CD14-positive monocyte (primary cell): ENCODE measurements around the gene LIMCH1. TPM values are rescaled to one million over a fixed set of nuclear protein-coding genes. Genes with fewer than 3 reads are reported as not detected.

Source experiments
- DNase-seq, 3 donors: peaks; one replicate each; pipeline ENCODE4 v3.0.0-alpha.2; 2011 to 2022
- H2AFZ ChIP-seq: 2 replicates; pipeline ENCODE4 v1.6.0; 2012; ENCODE audit warnings: mild to moderate bottlenecking, low read depth, low read length, inconsistent platforms; ENCODE audit not compliant: insufficient read depth, poor library complexity, severe bottlenecking
- H3K27ac ChIP-seq, 2 donors: 1 replicate in 1 of 2; 2 replicates in 1 of 2; pipeline ENCODE4 v1.5.1; 2012 to 2013; ENCODE audit warnings: low read length in 2 of 2, control low read depth in 1 of 2, inconsistent platforms in 1 of 2, low read depth in 1 of 2, mild to moderate bottlenecking in 1 of 2
- H3K27me3 ChIP-seq, 2 donors: one replicate each; pipeline versions ENCODE4 v1.6.0 to v1.6.1; 2011 to 2013; ENCODE audit warnings: low read length in 2 of 2; ENCODE audit not compliant: control insufficient read depth in 2 of 2, insufficient read depth in 2 of 2
- H3K36me3 ChIP-seq, 2 donors: replicated peaks in 1 of 2; 1 replicate in 1 of 2; 2 replicates in 1 of 2; pipeline versions ENCODE4 v1.5.1 to v1.6.1; 2012 to 2013; ENCODE audit warnings: low read length in 2 of 2, control low read depth in 1 of 2, inconsistent platforms in 1 of 2, mild to moderate bottlenecking in 1 of 2; ENCODE audit not compliant: insufficient read depth in 2 of 2, control insufficient read depth in 1 of 2
- H3K4me1 ChIP-seq, 2 donors: 1 replicate in 1 of 2; 2 replicates in 1 of 2; pipeline versions ENCODE4 v1.5.1 to v1.6.1; 2012 to 2013; ENCODE audit warnings: low read length in 2 of 2, control low read depth in 1 of 2, inconsistent platforms in 1 of 2, mild to moderate bottlenecking in 1 of 2, moderate library complexity in 1 of 2; ENCODE audit not compliant: insufficient read depth in 2 of 2, control insufficient read depth in 1 of 2
- H3K4me2 ChIP-seq: replicated peaks from 2 replicates; pipeline ENCODE3; 2012; ENCODE audit warnings: low read length, moderate library complexity, mild to moderate bottlenecking; ENCODE audit not compliant: poor library complexity, severe bottlenecking; ENCODE audit errors: extremely low read depth
- H3K4me3 ChIP-seq, 3 experiments: fragments of 200-600 bp in 1 of 3; sonication (generic) in 1 of 3; replicated peaks in 1 of 3; 1 replicate in 2 of 3; 2 replicates in 1 of 3; pipeline ENCODE4 v1.5.1; 2011 to 2013; ENCODE audit warnings: low read length in 3 of 3, mild to moderate bottlenecking in 3 of 3, control low read depth in 2 of 3, low read depth in 2 of 3, inconsistent platforms in 1 of 3, moderate library complexity in 1 of 3
- H3K79me2 ChIP-seq: 2 replicates; pipeline ENCODE4 v1.6.0; 2012; ENCODE audit warnings: mild to moderate bottlenecking, control low read depth, inconsistent platforms, low read length, moderate library complexity; ENCODE audit not compliant: insufficient read depth
- H3K9ac ChIP-seq: 2 replicates; pipeline ENCODE4 v1.6.0; 2017; ENCODE audit warnings: low read length, mild to moderate bottlenecking; ENCODE audit not compliant: insufficient read depth, poor library complexity, severe bottlenecking
- H3K9me3 ChIP-seq, 2 donors: replicated peaks in 1 of 2; 1 replicate in 1 of 2; 2 replicates in 1 of 2; pipeline versions ENCODE4 v1.5.1 to v1.6.1; 2012 to 2013; ENCODE audit warnings: low read length in 2 of 2, control low read depth in 1 of 2; ENCODE audit not compliant: control insufficient read depth in 1 of 2, insufficient read depth in 1 of 2
- H4K20me1 ChIP-seq: 2 replicates; pipeline ENCODE4 v1.6.0; 2012; ENCODE audit warnings: mild to moderate bottlenecking, low read length, control low read depth, moderate library complexity; ENCODE audit not compliant: insufficient read depth
- H3K27ac Mint-ChIP-seq, 7 donors: one replicate each; pipeline ENCODE4 v1.8.0; 2020; ENCODE audit warnings: mild to moderate bottlenecking in 7 of 7, mixed read lengths in 7 of 7, moderate library complexity in 6 of 7, inconsistent platforms in 2 of 7
- H3K27me3 Mint-ChIP-seq, 3 donors: one replicate each; pipeline ENCODE4 v1.8.0; 2021 to 2022; ENCODE audit warnings: low read depth in 3 of 3, mild to moderate bottlenecking in 3 of 3, mixed read lengths in 3 of 3, moderate library complexity in 3 of 3, inconsistent platforms in 1 of 3
- H3K36me3 Mint-ChIP-seq, 2 donors: one replicate each; pipeline ENCODE4 v1.8.0; 2020; ENCODE audit warnings: mixed read lengths in 2 of 2, inconsistent platforms in 1 of 2, mild to moderate bottlenecking in 1 of 2
- H3K4me1 Mint-ChIP-seq: one replicate; pipeline ENCODE4 v1.8.0; 2020; ENCODE audit warnings: mild to moderate bottlenecking, mixed read lengths
- H3K4me3 Mint-ChIP-seq, 2 donors: one replicate each; pipeline ENCODE4 v1.8.0; 2020; ENCODE audit warnings: mild to moderate bottlenecking in 2 of 2, mixed read lengths in 2 of 2, moderate library complexity in 1 of 2
- H3K9me3 Mint-ChIP-seq, 7 donors: one replicate each; pipeline ENCODE4 v1.8.0; 2020 to 2022; ENCODE audit warnings: mixed read lengths in 7 of 7, mild to moderate bottlenecking in 6 of 7, moderate library complexity in 6 of 7, inconsistent platforms in 2 of 7
- WGBS: methylation state at CpG from one replicate; pipeline ENCODE4 v1.1.5; 2013; ENCODE audit warnings: missing lambda C conversion rate; ENCODE audit not compliant: insufficient coverage; 5-methylcytosine and 5-hydroxymethylcytosine counted together
- intact Hi-C, 2 donors: fragments of 100-400 bp; cut with micrococcal nuclease; formaldehyde crosslinking; loops; one replicate each; pipeline versions ENCODE4 v1.15.0 to v1.15.1; 2023
- polyA plus RNA-seq, 3 donors: library from polyadenylated mRNA; depleted of rRNA in 1 of 3; unstranded in 2 of 3; stranded (reverse) in 1 of 3; fragments of 300-500 nt in 2 of 3; fragments of >200 nt in 1 of 3; fragmentation: Illumina TruSeq in 2 of 3; gene quantifications; 1 replicate in 2 of 3; 2 replicates in 1 of 3; pipeline ENCODE4 v1.2.3, GENCODE V29; 2012 to 2021
- TF ChIP-seq, protein P1 (sequence below): fragments of 200-600 bp; IDR thresholded peaks from one replicate; pipeline ENCODE4 v1.8.0; 2022; ENCODE audit warnings: antibody characterized with exemption, mild to moderate bottlenecking

LIMCH1 gene
- polyA plus RNA-seq, 3 donors = 0.25 to 0.64 (median 0.32) TPM

DNA sequence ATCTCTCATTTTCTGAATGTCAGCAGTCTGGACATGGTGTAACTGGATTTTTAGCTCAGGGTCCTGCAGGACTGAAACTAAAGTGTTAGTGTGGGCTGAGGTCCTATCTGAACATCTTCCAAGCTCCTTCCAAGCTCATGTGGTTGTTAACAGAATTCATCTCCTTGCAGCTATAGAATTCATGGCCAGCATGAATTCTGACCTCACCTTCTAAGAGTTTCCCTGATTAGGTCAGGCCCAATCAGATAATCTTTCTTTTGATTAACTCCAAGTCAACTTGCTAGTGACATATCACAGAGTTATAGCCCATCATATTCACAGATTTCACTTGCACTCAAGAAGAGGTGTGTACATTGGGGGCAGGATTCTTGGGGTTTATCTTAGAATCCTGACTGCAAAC, 59.5 kb downstream of the LIMCH1 start:
- DNase-seq = no peak
- Histone ChIP-seq H3K4me1 (no peaks in the 10 kb centered on the region), H3K27me3 (no peaks in the 10 kb centered on the region), H4K20me1 (no peaks in the 10 kb centered on the region), H3K9ac (no peak overlapping the region), H3K36me3 (no peaks in the 10 kb centered on the region), H3K79me2 (no peaks in the 10 kb centered on the region), H3K9me3 (no peaks in the 10 kb centered on the region), H3K27ac (no peak overlapping the region), H2AFZ (no peak overlapping the region), H3K4me2 (no peak overlapping the region), H3K4me3 (no peak overlapping the region)
- H3K27me3 Mint-ChIP-seq = peaks cover 0 to 5% (median 4%) of the 10 kb centered on the region in 3 donors
- no peaks in the 10 kb centered on the region for H3K4me1 Mint-ChIP-seq
- no peak overlapping the region for H3K4me3 Mint-ChIP-seq
- no peak overlapping the region for H3K27ac Mint-ChIP-seq
- peaks cover 0 to 2% (median 0%) of the 10 kb centered on the region in 7 donors for H3K9me3 Mint-ChIP-seq
- no peaks in the 10 kb centered on the region for H3K36me3 Mint-ChIP-seq
- intact Hi-C loops = no loop called here
- TF ChIP-seq, protein P1, sequence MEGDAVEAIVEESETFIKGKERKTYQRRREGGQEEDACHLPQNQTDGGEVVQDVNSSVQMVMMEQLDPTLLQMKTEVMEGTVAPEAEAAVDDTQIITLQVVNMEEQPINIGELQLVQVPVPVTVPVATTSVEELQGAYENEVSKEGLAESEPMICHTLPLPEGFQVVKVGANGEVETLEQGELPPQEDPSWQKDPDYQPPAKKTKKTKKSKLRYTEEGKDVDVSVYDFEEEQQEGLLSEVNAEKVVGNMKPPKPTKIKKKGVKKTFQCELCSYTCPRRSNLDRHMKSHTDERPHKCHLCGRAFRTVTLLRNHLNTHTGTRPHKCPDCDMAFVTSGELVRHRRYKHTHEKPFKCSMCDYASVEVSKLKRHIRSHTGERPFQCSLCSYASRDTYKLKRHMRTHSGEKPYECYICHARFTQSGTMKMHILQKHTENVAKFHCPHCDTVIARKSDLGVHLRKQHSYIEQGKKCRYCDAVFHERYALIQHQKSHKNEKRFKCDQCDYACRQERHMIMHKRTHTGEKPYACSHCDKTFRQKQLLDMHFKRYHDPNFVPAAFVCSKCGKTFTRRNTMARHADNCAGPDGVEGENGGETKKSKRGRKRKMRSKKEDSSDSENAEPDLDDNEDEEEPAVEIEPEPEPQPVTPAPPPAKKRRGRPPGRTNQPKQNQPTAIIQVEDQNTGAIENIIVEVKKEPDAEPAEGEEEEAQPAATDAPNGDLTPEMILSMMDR = no peak

DNA sequence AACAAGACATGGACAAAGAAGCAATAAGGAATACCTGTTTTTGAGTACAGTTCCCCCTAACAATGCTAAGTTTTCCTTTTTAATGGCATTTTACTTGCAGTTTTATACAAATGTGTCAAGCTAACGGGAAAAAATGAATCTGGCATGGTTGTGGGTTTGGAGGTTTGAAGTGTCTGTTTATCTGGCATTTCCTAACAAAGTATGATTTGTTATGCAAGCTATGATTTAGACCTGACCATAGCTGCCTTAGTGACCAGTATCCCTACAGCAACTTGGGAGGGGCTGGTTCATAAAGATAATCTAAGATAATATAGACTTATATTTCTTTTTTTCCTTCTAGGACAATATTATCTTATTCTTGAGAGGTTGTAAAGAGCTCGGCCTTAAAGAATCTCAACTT, 60.6 kb downstream of the LIMCH1 start:
- Histone ChIP-seq H3K79me2 (no peaks in the 10 kb centered on the region), H3K4me2 (no peak overlapping the region), H3K4me1 (no peaks in the 10 kb centered on the region), H4K20me1 (no peaks in the 10 kb centered on the region), H3K9me3 (no peaks in the 10 kb centered on the region), H3K4me3 (no peak overlapping the region), H3K27ac (no peak overlapping the region), H2AFZ (no peak overlapping the region), H3K9ac (no peak overlapping the region), H3K27me3 (no peaks in the 10 kb centered on the region), H3K36me3 (no peaks in the 10 kb centered on the region)
- H3K4me1 Mint-ChIP-seq = no peaks in the 10 kb centered on the region
- DNase-seq = no peak
- intact Hi-C loops = no loop called here
- TF ChIP-seq, protein P1 = no peak
- no CpG with 5 or more reads among the region's 2 CpGs for WGBS
- peaks cover 0 to 5% (median 4%) of the 10 kb centered on the region in 3 donors for H3K27me3 Mint-ChIP-seq
- H3K36me3 Mint-ChIP-seq = no peaks in the 10 kb centered on the region
- H3K4me3 Mint-ChIP-seq = no peak overlapping the region
- peaks cover 0 to 2% (median 0%) of the 10 kb centered on the region in 7 donors for H3K9me3 Mint-ChIP-seq
- H3K27ac Mint-ChIP-seq = no peak overlapping the region
